Hair follicle dermal papilla cell (primary cell): ENCODE data around the gene AGO3. TPM values are rescaled to one million over a fixed set of nuclear protein-coding genes. Genes with fewer than 3 reads are reported as not detected.

Experiments used
- total RNA-seq: library from RNA; depleted of rRNA; stranded (reverse); fragments of >200 nt; gene quantifications from 2 replicates; pipeline ENCODE4 v1.2.3, GENCODE V29; 2012

AGO3 gene
- 23.7 and 24.9 TPM in 2 replicates for total RNA-seq

GRCh38 chr1:35930593-35931445 is at the start of gene AGO3:
AGO3 (plus strand) TSS chr1:35931105; CDS start chr1:35931427, 322 bp downstream.

GRCh38 chr1:35882945-35883634 is 47.8 kb upstream of the AGO3 start, which contains the start of gene AGO1:
AGO1 (plus strand) TSS chr1:35883209; CDS start chr1:35883422, 213 bp downstream.

GRCh38 chr1:36083635-36084496 is 153.0 kb downstream of the AGO3 start, which contains the start of gene TEKT2:
TEKT2 (plus strand) TSS chr1:36084094; CDS start chr1:36084922, 828 bp downstream.

GRCh38 chr1:36088577-36089392 is 157.9 kb downstream of the AGO3 start, which contains the start of gene ADPRS:
ADPRS (plus strand) TSS chr1:36088892; CDS start chr1:36088905, 13 bp downstream.

Other genes starting within 250 kb of the AGO3 start
- gene C1orf216, start 212.2 kb upstream of the AGO3 start, total RNA-seq = 28.6 and 29.9 TPM in 2 replicates
- gene CLSPN, start 161.1 kb upstream of the AGO3 start, total RNA-seq = 2.8 and 3.1 TPM in 2 replicates
- gene AGO4, start 123.1 kb upstream of the AGO3 start, total RNA-seq = 16.4 and 22.2 TPM in 2 replicates
- gene AGO1, start 47.9 kb upstream of the AGO3 start, total RNA-seq = 25.5 and 26.8 TPM in 2 replicates
- 0.12 TPM in 1 of 2 replicates, not detected in the other for gene TEKT2, start 153.0 kb downstream of the AGO3 start, total RNA-seq
- gene ADPRS, start 157.8 kb downstream of the AGO3 start, total RNA-seq = 27.1 and 31.8 TPM in 2 replicates
- gene COL8A2, start 194.1 kb downstream of the AGO3 start, total RNA-seq = 38.0 and 39.0 TPM in 2 replicates
- gene TRAPPC3, start 218.4 kb downstream of the AGO3 start, total RNA-seq = 72.9 and 114 TPM in 2 replicates
- gene MAP7D1, start 225.1 kb downstream of the AGO3 start, total RNA-seq = 159 and 182 TPM in 2 replicates